GM06990 (cell line): ENCODE data around the gene VTI1A.

Experiments
- DNase-seq: peaks from one replicate; pipeline ENCODE4 v3.0.0-alpha.2; 2011; ENCODE audit not compliant: insufficient read length; ENCODE audit errors: extremely low read depth
- H3K27me3 ChIP-seq: replicated peaks from 2 replicates; pipeline ENCODE4 v1.6.0; 2011; ENCODE audit warnings: low read length; ENCODE audit not compliant: control insufficient read depth, insufficient read depth
- H3K36me3 ChIP-seq: 2 replicates; pipeline ENCODE4 v1.5.1; 2011; ENCODE audit warnings: low read length; ENCODE audit not compliant: control insufficient read depth, insufficient read depth
- H3K4me3 ChIP-seq: replicated peaks from 2 replicates; pipeline ENCODE4 v1.5.1; 2011; ENCODE audit warnings: low read depth, mild to moderate bottlenecking, control low read depth, low read length
- CTCF ChIP-seq: IDR thresholded peaks from 2 replicates; pipeline ENCODE4 v1.5.1; 2011; ENCODE audit warnings: low read length, control low read depth, mild to moderate bottlenecking, inconsistent platforms; ENCODE audit not compliant: insufficient read depth, poor library complexity, severe bottlenecking

VTI1A gene

GRCh38 chr10:112614586-112614985, 167.6 kb downstream of the VTI1A start:
- Histone ChIP-seq H3K4me3 (no peak overlapping the region), H3K27me3 (no peaks in the 10 kb centered on the region), H3K36me3 (no peaks in the 10 kb centered on the region)
- no peak for TF ChIP-seq CTCF
- no peak for DNase-seq

- no peak for TF ChIP-seq CTCF
- no peaks in the 10 kb centered on the region for H3K36me3 ChIP-seq
- H3K27me3 ChIP-seq, result no peaks in the 10 kb centered on the region
- DNase-seq, result no peak
- no peak overlapping the region for H3K4me3 ChIP-seq
These were observed 168.3 kb downstream of the VTI1A start for GRCh38 chr10:112615269-112615668.

- Histone ChIP-seq H3K27me3 (no peaks in the 10 kb centered on the region), H3K4me3 (no peak overlapping the region), H3K36me3 (no peaks in the 10 kb centered on the region)
- no peak for DNase-seq
- TF ChIP-seq CTCF, result no peak
These were observed 169.6 kb downstream of the VTI1A start for GRCh38 chr10:112616647-112617046.

GRCh38 chr10:112618814-112619213, 171.8 kb downstream of the VTI1A start:
- Histone ChIP-seq H3K36me3 (no peaks in the 10 kb centered on the region), H3K27me3 (no peaks in the 10 kb centered on the region), H3K4me3 (no peak overlapping the region)
- DNase-seq, result no peak
- no peak for TF ChIP-seq CTCF

- no peak for TF ChIP-seq CTCF
- Histone ChIP-seq H3K4me3 (no peak overlapping the region), H3K36me3 (no peaks in the 10 kb centered on the region), H3K27me3 (no peaks in the 10 kb centered on the region)
- DNase-seq, result no peak
These were observed 172.5 kb downstream of the VTI1A start for GRCh38 chr10:112619556-112619955.

GRCh38 chr10:112622786-112623185, 175.8 kb downstream of the VTI1A start:
- no peaks in the 10 kb centered on the region for H3K36me3 ChIP-seq
- no peaks in the 10 kb centered on the region for H3K27me3 ChIP-seq
- H3K4me3 ChIP-seq, result no peak overlapping the region
- no peak for DNase-seq
- no peak for TF ChIP-seq CTCF
